HG03354 (cell line): ENCODE measurements around the gene BIRC7.

Experiments
- ATAC-seq: cut with Tn5 transposase; IDR thresholded peaks from one replicate; pipeline ENCODE4 v1.9.1; 2021; ENCODE audit warnings: mild to moderate bottlenecking; ENCODE audit not compliant: unreplicated experiment, poor library complexity, severe bottlenecking

The BIRC7 gene, protein sequence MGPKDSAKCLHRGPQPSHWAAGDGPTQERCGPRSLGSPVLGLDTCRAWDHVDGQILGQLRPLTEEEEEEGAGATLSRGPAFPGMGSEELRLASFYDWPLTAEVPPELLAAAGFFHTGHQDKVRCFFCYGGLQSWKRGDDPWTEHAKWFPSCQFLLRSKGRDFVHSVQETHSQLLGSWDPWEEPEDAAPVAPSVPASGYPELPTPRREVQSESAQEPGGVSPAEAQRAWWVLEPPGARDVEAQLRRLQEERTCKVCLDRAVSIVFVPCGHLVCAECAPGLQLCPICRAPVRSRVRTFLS

DNA sequence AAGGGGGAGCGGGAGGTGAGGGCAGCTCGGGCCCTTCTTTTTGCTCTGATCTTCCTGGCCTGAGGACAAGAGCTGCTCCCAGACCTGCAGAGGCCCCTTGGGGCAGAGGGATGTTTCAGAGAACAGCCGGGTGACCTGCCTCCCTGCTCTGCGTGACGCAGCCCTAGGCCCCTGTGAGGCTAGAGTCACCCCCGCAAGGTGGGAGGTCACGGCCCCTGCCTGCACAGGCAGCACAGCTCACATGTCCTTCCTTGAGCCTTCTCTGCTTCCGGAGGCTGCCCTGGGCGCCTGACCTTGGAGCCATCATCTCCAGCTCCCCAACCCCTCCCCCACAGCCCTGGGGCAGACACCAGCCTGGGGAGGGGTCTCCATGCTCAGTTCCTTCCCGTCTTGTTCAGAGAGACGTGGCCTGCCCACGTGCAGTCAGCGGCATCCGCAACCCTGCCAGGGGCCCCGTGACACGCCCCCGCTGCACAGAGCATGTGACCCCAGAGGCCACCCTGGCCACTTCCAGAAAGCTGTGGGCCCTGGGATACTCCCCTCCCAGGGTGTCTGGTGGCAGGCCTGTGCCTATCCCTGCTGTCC lies at the start of gene BIRC7:
Gene BIRC7 (plus strand): TSS at position 507 of the 585 bp plus-strand sequence. CDS start 192 bp downstream, outside the sequence.
- no peak for ATAC-seq

DNA sequence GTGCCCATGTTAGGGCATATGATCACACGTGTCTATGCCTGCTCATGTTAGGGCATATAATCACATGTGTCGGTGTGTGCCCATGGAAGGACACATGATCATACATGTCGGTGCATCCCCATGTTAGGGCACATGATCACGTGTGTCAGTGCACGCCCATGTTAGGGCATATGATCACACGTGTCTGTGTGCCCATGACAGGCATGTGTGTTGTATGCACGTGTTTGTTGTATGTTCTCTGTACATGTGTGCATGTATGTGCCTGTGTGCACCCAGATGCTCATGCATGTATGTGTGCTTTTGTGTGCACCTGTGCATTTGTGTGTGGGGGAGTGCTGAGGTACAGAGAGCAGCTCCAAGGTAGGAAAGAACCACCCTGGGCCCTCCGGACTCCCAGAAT lies 49.6 kb upstream of the BIRC7 start:
- ATAC-seq: no peak

DNA sequence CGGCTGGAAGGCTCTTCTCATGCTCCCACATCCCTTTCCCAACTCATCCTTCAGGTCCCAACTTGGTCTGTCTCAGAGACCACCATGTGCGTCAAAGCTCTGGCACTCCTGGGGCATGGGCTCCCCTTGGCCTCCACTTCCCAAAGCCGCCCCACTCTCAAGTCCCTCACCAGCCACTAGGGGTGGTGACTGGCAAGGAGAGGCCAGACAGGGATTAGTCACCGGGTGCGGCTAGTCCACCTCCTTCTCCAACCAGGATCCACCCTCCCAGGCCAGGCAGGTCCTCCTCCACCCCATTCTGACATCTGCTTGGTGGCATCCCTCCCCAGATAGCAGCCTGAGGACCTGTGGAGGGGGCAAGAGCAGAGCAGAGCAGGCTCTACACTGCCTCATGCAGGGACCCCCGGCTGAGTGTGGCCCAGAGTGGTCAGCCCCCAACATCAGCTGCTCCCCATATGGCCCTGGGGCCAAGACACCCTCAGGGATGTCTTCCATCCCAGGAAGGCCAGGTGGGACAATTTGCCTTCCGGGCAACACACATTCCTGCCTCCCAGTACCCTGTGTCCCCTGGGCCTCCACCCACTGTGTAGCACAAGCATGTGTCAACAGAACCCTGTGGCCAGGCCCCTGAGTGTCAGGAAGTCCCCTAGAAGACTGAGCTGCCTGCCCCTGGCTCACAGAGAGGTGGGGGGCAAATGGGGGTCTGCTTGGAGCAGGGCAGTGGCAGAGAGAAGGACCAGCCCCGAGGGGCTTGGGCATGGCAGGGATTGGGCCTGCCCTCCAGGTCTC lies 49.0 kb upstream of the BIRC7 start:
- ATAC-seq: no peak

DNA sequence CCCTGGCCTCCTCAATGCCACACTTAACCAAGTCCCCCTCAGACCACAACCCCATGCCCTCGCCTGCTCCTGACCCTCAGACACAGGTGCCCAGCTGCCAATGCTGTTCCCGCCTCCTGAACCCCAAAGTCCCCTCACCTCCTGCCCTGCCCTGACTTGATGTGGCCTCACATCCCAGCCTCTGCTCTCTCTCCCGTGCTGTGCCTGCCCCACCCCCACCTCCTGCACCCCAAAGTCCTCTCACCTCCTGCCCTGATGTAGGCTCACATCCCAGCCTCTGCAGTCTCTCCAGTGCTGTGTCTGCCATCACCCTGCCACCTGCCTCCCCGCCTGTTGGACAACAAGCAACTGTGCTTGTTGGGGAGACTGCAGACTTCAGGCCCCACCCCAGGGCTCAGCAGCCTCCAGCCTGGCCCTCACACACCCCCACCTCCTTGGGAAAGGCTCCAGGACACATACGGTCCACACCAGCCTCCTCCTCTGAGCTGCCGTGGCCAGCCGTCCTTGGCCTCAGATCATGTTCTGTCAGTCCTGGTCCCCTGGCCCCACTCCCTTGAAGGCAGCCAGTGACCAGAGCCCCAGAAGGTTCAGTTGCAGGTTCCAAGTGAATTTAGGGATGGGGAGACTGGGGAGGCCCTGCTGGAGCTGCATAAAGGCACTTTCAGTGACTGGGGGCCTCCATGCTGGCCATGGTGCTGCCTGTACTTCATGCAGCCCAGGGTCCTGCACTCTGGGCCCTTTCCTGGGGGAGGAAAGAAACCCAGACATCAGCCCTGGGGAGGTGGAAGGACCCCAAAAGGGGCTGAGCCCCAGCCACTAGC lies 48.2 kb upstream of the BIRC7 start:
- no peak for ATAC-seq

DNA sequence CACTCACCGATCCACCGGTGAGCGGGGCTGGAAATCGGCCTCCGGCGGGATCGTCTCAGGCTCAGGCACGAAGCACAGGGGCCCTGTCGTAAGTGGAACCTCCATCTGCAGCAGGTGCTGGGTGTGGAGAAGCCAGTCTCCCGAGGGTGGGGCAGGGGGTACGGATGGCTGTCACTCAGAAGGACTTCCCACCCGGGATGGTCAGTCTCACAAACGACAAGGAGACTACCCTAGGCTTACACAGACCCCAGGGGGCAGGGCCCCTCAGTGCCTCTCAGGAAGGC lies 47.6 kb upstream of the BIRC7 start:
- ATAC-seq: no peak

DNA sequence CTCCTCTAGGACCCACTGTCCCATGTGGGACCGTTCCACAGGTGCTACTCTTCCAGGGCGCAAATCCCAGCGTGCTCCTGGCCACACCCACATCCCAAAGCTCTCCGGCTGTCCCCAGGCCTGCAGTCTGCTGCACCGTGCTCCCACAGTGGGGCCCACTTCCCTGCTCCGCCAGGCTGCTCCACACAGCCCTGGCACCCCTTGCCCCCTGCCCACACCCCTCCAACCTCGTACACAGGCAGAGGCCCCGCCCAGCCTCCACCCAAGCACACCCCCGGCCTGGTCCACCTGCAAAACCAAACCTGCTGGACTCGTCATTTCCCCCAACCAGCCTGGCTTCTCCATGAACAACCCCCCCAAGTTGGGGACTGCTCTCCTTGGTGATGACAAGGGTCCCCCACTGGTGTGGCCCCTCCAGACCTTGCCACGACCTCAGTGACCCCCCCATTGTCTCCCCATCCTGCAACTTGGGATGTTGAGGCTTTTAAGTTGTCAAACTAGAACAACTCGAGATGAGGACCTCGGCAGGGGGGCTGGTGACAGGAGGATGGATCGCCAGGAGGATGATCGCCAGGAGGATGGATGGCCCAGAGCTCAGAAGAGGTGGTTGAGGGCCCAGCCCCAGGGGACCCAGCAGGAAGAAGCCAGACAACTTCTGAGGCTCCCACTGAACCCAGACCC lies 46.9 kb upstream of the BIRC7 start:
- ATAC-seq: no peak

DNA sequence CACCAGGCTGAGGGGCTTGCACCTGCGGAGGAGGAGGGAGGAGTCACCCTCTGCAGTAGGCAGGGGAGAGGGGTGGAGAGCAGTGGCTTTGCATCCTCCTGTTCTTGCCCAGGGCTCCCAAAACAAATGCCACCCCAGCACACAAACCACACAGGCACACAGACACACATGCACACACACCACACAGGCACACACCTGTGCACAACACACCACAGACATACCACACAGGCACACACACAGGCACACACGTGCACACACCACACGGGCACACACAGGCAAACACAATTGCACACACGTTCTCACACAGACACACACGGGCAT lies 46.4 kb upstream of the BIRC7 start:
- no peak for ATAC-seq

DNA sequence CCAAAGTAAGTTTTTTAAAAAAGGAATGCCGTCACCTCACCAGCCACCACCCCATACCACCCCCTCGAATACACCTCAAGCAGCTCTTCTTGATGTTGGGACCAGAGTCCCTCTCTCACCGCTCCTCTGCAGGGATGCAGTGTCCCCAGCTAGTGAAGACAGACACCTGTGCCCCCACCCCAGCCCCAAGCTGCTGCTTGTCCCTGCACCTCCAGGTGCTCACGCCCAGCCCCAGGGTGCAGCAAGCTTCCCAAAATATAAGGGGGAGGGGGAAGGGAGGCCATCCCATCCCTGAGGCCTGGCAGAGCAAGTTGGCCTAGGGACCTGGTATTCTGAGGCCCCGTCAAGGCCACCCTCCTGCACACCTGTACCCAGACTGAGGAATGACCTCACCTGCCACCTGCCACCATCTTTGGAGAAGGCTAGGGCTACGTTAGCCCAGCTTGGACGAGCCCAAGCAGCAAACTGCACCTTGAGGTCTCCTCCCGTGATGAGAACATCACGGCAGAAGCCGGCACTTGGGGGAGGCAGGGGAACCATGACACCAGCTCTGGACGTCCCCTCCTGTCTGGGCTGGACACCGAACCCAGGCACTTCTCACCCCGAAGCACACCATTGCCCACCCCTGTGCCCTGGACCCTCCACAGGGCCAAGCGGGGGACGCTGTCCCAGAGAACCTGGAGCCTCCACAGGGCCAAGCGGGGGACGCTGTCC lies 45.7 kb upstream of the BIRC7 start:
- ATAC-seq: no peak

DNA sequence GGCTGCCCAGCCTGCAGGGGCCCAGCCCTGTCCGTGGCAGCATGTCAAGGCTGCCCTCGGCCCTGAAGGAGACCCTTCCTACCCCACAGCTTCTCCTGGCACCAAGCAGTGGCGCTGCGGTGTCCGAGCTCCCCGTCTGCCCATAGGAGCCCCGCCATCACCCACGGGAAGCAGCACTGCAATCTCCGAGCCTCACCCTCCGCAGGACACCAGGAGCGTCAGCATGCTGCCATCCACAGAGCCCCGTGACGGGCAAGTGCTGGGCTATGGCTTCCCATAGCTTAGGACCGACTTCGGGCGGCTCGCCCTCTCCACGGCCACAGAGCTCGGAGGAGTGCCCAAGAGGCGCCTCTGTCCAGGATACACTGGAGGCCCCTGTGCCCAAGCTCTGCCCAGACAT lies 44.9 kb upstream of the BIRC7 start:
- ATAC-seq: no peak

DNA sequence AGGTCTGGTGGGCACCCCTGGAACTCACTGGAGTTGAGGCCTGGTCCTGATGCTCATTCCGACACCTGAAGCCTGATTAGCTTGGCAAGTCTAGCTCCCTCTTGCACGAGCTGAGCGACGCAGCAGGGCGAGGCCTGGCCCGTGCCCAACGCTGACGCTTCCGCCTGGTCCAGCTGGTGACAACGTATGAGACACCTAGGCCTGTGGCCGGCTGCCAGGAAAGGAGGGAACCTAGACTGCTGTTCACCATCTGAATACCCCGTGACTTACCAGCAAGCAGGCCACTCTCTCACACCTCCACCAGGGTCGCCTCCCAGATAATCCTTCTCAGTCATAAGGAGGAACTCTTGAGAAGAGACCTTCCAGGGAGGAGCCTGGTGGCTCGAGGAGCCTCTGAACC lies 44.3 kb upstream of the BIRC7 start:
- no peak for ATAC-seq

DNA sequence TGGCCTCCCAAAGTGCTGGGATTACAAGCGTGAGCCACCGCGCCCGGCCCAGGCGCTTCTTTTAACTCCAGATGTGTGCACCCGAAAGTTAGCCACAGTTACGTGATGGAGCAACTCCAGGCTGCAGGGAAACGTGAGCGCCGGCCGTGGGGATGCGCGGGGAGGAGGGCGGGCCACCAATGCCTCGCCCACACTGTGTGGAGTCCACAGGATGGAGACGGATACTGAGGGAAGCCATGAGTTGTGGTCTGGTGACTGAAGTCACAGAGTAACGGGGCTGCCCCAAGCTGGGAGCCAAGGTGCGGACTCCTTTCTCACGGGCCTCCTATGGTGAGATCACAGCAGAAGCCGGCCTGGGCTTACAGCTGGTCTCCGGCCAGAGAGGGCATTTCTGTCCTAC lies 43.0 kb upstream of the BIRC7 start:
- no peak for ATAC-seq

DNA sequence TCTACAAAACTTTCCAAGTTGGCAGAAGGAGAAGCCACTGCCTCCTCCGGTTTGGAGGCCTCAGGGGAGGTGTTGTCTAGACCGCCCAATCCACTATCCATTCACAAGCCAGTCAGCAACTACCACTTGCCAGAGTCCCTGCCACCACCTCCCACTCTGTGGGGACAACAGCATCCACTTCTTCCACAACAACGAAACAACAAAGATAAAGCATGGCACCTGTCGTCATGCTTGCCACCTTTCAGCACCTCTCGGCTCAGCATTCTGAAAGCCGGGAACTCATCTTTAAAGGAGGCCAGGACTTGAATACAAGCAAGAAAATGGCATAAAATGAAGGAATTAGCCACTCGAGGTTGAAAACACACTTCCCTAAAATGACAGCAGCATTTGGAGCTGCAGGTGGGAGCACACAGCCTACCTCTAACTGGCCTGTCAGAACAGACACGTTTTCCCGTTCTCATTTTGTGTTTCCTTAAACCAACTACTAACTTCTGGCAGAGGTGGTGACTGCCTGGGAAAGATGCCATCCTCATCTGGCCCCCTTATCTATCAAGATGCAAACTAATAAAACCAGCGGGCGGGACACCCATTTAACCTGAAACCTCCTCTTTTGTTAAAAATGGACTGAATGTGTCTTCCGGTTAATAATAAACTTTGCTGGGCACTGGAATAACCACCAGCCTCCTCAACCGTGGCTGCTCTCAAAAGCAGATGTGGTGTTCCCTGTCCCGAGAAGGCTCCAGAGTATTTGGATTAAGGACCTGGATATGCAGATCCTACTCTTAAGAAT lies 41.5 kb upstream of the BIRC7 start:
- ATAC-seq: no peak

DNA sequence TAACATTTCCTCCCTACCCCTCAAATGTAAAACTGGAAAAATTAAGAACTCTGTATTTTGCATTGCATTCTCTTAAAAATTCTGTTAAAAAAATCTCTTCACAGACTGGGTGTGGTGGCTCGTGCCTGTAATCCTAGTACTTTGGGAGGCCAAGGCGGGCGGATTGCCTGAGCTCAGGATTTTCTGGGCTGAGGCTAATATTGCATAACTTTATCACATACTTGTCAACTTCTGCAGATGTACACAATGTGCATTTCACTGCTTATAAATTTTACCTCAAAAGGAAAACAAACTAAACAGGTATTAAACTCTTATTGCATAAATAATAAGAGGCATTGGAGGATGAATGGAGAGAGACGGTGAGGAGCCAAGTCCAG lies 40.9 kb upstream of the BIRC7 start:
- no peak for ATAC-seq

DNA sequence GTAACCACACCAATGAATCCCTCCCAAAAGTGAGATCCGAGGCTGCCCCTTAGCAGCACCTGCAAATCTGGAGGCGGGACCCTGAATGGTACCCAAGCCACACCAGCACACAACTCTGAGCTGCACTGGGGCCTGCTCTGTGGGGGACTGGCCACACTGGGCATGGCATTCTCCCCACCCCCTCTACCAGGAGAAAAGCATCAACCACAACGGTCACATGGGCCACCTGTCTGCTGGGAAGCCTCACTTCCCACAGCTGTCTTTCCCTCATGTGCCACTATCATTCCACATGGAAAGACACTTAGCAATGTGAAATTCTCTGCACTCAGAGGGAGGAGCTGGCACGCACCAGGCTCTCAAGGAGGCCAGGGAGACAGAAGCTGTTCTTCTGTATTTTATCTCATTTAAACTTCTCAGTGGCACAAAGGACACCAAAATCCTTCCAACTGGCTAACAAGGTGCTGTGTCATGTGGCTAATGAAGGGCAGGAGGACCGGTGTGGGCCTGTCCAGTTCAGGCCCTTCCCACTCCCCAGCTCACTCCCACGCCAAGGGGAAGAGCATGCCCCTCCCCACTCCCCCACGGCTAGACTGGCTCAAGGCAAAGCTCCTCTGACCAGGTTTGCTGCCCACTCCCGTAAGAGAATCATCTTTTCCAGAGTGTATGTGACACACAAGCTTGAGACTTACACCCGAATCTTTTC lies 38.8 kb upstream of the BIRC7 start:
- no peak for ATAC-seq

DNA sequence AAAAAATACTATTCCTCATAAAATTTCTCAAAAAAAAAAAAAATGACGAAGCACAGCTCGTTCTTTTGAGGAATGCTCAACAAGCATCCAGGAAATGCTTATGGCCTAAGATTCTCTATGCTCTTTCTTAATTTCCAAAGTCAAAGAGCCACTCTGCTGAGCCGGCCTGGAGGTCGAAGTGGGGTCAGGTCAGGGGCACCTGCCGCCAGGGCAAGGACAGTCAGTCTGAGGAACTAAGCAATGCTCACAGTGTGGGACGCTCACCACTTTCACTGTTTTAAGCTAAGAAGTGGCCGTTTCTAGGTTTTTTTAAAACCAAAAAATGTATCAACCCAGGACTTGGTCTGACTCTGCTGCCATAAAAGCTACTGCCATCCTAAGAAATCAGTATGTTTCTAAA lies 37.1 kb upstream of the BIRC7 start:
- no peak for ATAC-seq

DNA sequence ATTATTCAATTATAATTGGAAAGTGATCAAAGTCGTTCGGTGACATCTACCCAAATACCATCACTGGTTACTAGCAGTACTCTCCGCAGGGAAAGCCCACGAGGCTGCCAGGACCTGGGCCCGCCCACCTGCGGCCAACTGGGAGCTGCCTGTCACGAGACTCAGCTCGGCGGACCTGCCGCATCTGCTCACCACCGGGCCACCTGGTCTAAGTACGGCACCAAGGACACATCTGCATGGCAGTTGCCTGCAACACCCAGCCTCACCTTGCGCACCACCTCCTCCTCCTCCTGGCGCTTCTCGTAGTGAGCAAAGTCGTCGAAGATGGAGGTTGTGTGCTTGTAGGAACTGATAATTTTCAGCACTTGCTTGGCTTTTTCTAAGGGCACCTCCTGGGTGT lies 33.7 kb upstream of the BIRC7 start:
- no peak for ATAC-seq

DNA sequence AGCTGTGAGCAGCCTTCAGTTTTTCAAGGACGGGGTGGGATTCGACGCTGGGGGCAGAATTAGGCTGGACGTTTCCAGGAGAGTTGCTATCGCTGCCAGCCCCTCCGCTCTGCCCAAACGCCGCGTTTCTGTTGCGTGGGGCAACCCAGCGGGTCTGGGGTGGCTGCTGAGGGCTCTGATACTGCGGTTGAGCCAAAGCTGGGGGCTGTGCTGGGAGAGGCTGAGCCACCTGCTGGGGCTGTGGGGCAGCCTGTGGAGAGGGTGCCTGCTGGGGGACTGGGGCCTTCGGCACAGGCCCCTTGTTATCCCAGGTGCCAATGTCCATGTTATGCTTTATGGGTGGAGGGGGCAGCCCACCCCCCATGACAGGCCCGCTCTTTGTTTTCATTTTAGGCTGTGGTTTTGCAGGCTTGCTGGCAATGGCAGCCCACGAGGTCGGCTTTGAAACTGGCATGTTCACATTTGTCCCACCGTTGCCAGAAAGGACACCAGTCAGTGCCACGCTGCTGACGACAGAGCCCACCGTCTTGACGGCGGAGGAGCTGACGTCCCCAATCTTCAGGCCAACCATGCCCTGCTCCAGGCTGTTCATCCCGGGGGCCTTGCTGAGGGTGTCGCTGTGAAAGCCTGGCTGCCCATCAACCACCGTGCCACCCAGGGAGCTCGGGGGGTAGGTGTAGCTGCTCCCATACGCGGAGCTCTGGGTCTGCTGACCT lies 32.7 kb upstream of the BIRC7 start:
- no peak for ATAC-seq

DNA sequence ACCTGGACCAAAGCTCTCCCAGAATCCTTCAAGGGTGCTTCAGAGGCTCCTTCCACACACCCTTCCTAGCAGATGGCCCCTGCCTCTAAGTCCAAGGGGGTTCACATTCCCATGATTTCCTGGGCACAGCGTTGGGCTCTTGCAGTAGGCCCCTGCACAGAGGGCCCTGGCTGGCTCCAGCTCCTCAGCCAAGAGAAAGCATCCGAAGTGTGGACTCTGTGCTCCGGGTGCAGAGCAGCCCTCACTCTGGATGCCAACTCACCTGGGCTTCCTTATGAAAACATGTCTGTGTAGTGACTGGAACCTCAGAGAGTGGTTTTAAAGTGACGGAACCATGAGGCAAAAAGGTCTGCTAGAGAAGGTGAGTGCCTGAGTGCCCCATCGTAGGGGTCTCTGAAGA lies 31.3 kb upstream of the BIRC7 start:
- no peak for ATAC-seq
